BJ (cell line): ENCODE data around the gene NUCB1. TPM values are rescaled to one million over a fixed set of nuclear protein-coding genes. Genes with fewer than 3 reads are reported as not detected.
"Not testable (repeated sequence)": the region's sequence is repeated elsewhere in the genome, so short reads cannot be mapped to it uniquely, and the experiment has no call there.

Source experiments
- CTCF ChIA-PET: fragments of 350-600 bp; formaldehyde crosslinking; extraction: SDS; loops from one replicate; lab custom pipeline; 2021; ENCODE audit warnings: antibody characterized with exemption, inconsistent platforms; lab: Yijun Ruan, JAX
- POLR2A ChIA-PET: fragments of 300-600 bp; sonication (Branson Sonifier 250); formaldehyde crosslinking; extraction: SDS; loops from one replicate; lab custom pipeline; 2021; ENCODE audit warnings: antibody characterized with exemption; lab: Charles Lee
- DNase-seq: peaks from one replicate; pipeline ENCODE4 v3.0.0-alpha.2; 2011; ENCODE audit warnings: low read depth
- H3K27me3 ChIP-seq: 2 replicates; pipeline ENCODE4 v1.6.0; 2011; ENCODE audit warnings: low read length; ENCODE audit not compliant: control insufficient read depth, insufficient read depth
- H3K36me3 ChIP-seq: 2 replicates; pipeline ENCODE4 v1.5.1; 2011; ENCODE audit warnings: low read length; ENCODE audit not compliant: control insufficient read depth, insufficient read depth
- H3K4me3 ChIP-seq: 2 replicates; pipeline ENCODE4 v1.5.1; 2011; ENCODE audit warnings: low read depth, mild to moderate bottlenecking, control low read depth, low read length
- polyA plus RNA-seq: library from polyadenylated mRNA; depleted of rRNA; stranded (reverse); fragments of >200 nt; gene quantifications from 2 replicates; pipeline ENCODE4 v1.2.3, GENCODE V29; 2011
- TF ChIP-seq, protein P1 (sequence below): IDR thresholded peaks from 2 replicates; pipeline ENCODE4 v1.5.1; 2011; ENCODE audit warnings: low read depth, mild to moderate bottlenecking, control low read depth, inconsistent platforms, low read length, moderate library complexity; ENCODE audit not compliant: insufficient read depth

Gene NUCB1
- polyA plus RNA-seq, 1 experiment, result 305 TPM

DNA sequence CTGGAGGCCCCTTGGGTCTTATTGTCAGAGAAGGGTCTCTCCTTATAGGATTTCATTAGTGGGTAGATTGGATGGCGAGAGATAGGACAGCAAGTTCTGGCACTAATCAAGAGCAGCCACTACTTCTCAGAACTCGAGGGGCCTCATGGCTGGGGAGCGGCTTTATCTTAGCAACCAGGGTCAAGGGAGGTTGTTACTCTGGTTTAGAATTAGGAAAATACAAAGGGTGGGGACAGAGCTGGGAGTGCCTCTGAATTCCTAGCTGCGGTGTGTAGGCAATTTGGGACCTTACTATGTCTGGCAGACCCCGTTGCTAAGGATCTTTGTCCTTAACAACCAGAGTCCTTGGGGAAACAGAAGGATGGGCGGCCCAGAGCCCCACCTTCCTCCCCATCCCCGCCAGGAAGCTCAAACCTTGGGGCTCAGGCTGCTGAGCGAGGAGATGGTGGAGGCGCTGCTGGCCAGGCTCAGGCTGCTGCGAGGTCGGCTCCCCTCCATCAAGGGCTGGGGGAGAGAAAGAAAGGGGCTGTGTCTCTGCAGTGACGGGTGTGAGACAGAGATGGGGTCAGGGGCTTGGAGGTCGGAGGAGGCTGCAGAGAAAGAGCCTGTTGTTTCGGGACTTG lies 32.9 kb upstream of the NUCB1 start:
- H3K4me3 ChIP-seq, result peak overlapping the region; percentile 46
- CTCF ChIA-PET, result interaction anchor here (1.0 to 1.6 kb wide), 3 partner anchors 12 to 79 kb away, joined by 3 to 7 read pairs (median 6); no protein-coding TSS in a partner anchor
- H3K27me3 ChIP-seq, result no peaks in the 10 kb centered on the region
- H3K36me3 ChIP-seq, result peaks cover 7% of the 10 kb centered on the region
- DNase-seq, result no peak
- TF ChIP-seq, protein P1, sequence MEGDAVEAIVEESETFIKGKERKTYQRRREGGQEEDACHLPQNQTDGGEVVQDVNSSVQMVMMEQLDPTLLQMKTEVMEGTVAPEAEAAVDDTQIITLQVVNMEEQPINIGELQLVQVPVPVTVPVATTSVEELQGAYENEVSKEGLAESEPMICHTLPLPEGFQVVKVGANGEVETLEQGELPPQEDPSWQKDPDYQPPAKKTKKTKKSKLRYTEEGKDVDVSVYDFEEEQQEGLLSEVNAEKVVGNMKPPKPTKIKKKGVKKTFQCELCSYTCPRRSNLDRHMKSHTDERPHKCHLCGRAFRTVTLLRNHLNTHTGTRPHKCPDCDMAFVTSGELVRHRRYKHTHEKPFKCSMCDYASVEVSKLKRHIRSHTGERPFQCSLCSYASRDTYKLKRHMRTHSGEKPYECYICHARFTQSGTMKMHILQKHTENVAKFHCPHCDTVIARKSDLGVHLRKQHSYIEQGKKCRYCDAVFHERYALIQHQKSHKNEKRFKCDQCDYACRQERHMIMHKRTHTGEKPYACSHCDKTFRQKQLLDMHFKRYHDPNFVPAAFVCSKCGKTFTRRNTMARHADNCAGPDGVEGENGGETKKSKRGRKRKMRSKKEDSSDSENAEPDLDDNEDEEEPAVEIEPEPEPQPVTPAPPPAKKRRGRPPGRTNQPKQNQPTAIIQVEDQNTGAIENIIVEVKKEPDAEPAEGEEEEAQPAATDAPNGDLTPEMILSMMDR, result no peak
- POLR2A ChIA-PET, result interaction anchor here (0.8 kb wide), 1 partner anchor 244 kb away, joined by 3 read pairs; no protein-coding TSS in a partner anchor

DNA sequence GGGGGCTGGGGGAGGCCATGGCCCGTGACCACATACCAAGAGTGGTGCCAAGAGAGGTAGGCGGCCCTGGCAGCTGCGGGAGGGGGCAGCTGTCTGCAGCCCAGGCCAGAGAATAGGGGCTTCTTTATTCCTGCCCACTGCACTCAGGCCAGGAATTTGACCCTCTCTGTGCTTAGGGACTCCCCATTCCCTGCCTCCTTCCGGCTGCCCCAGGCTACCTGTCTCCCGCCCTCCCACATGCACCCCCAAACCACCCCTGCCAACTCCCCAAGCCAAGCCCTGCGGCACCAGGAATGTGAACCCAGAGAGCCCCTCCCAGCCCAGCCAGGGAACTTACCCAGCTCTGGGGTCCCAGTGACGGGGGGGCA lies 32.4 kb upstream of the NUCB1 start:
- Histone ChIP-seq H3K36me3 (peaks cover 7% of the 10 kb centered on the region), H3K4me3 (peak overlapping the region; percentile 46), H3K27me3 (no peaks in the 10 kb centered on the region)
- TF ChIP-seq, protein P1, result no peak
- POLR2A ChIA-PET, result interaction anchor here (0.8 kb wide), 1 partner anchor 244 kb away, joined by 3 read pairs; no protein-coding TSS in a partner anchor
- no peak for DNase-seq
- CTCF ChIA-PET, result interaction anchor here (1.3 to 1.6 kb wide), 2 partner anchors 13 to 80 kb away, joined by 6 to 7 read pairs; no protein-coding TSS in a partner anchor

DNA sequence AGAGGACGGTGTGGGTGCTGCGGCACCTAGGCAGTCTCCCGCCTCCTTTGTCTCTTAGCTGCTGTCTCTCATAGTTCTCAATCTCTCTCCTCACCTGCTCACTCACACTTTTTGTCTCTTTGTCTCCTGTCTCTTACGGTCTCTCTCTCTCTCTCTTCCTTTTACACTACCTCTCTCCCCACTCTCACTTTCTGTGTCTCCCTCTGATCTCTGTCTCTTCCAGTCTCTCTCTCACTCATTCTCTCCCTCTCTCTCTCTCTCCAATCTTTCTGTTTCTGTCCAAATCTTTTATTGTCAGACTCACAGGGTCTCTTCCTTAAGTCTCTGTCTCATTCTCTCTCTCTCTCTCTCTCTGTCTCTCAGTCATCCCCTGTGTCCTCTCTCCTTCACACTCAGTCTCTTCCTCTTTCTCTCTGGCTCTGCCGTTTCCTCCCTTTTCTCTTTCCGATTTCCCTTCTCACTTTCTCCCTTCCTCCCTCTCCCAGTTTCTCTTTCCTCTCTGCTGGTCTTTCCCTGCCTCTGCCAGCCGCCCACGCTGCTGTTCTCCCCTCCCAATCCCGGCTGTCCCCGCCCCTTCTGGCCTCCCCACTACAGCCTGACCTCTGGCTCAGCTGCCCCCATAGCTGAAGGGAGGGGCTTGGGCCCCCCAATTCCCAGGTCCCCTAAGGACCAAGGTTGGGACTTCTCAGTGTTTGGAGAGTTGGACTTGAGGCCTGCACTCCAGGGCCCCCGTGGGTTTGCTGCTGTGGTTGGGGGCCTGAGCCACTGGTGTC lies 31.8 kb upstream of the NUCB1 start, which contains the start of gene PLEKHA4:
PLEKHA4 (minus strand) TSS at position 504 of the 773 bp plus-strand sequence. CDS start 997 bp downstream, outside the sequence.
- TF ChIP-seq, protein P1, result no peak
- Histone ChIP-seq H3K27me3 (no peaks in the 10 kb centered on the region), H3K4me3 (peak within 1 kb of the TSS; percentile 46), H3K36me3 (peaks cover 8% of the 10 kb centered on the region)
- DNase-seq, result no peak
- ChIA-PET POLR2A (no interaction called here), CTCF (interaction anchor here (0.6 to 1.6 kb wide), 4 partner anchors 13 to 80 kb away, joined by 3 to 7 read pairs (median 6); no protein-coding TSS in a partner anchor)

DNA sequence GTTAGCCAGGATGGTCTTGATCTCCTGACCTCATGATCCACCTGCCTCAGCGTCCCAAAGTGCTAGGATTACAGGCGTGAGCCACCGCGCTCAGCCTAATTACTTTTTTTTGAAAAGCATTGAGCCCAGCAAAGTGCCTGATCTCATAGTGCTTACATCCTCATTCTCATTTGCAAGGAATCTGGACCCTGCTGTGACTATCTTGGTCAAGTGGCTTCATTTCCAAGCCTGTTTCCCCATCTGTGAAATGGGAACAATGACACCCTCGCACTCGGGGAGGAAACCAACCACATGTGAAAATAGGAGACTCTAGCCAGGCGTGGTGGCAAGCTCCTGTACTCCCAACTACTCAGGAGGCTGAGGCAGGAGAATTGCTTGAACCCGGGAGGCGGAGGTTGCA lies 30.1 kb upstream of the NUCB1 start:
- H3K4me3 ChIP-seq, result no peak overlapping the region
- ChIA-PET POLR2A (no interaction called here), CTCF (interaction anchor here (0.7 to 1.3 kb wide), 2 partner anchors 82 to 130 kb away, joined by 3 to 4 read pairs; no protein-coding TSS in a partner anchor)
- H3K27me3 ChIP-seq, result no peaks in the 10 kb centered on the region
- DNase-seq, result no peak
- H3K36me3 ChIP-seq, result peaks cover 17% of the 10 kb centered on the region
- TF ChIP-seq, protein P1, result no peak

DNA sequence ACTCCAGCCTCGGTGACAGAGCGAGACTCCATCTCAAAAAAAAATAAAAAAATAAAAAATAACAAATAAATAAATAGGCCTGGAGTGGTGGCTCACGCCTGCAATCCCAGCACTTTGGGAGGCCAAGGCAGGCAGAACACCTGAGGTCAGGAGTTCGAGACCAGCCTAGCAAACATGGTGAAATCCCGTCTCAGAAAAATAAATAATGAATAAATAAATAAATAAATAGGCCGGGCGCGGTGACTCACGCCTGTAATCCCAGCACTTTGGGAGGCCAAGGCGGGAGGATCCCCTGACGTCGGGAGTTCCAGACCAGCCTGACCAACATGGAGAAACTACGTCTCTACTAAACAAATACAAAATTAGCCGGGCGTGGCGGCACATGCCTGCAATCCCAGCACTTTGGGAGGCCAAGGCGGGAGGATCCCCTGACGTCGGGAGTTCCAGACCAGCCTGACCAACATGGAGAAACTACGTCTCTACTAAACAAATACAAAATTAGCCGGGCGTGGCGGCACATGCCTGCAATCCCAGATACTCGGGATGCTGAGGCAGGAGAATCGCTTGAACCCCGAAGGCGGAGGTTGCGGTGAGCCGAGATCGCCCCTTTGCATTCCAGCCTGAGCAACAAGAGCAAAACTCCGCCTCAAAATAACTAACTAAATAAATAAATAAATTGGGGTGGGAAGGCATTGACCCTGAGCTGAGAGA lies 28.5 kb upstream of the NUCB1 start:
- DNase-seq, H3K27me3 ChIP-seq, H3K4me3 ChIP-seq: not testable (repeated sequence)
- peaks cover 23% of the 10 kb centered on the region for H3K36me3 ChIP-seq
- ChIA-PET CTCF (interaction anchor here (1.3 to 3.5 kb wide), 3 partner anchors 29 to 128 kb away, joined by 4 to 12 read pairs (median 6); no protein-coding TSS in a partner anchor), POLR2A (interaction anchor here (0.6 to 0.7 kb wide), 3 partner anchors 82 to 160 kb away, joined by 3 to 4 read pairs (median 3); no protein-coding TSS in a partner anchor)
